Measurements from ENCODE around the gene KCNMA1. TPM values are rescaled to one million over a fixed set of nuclear protein-coding genes. Genes with fewer than 3 reads are reported as not detected.

KCNMA1 gene
- total RNA-seq, 1 donor from 2014 or later = 94.3 TPM

DNA sequence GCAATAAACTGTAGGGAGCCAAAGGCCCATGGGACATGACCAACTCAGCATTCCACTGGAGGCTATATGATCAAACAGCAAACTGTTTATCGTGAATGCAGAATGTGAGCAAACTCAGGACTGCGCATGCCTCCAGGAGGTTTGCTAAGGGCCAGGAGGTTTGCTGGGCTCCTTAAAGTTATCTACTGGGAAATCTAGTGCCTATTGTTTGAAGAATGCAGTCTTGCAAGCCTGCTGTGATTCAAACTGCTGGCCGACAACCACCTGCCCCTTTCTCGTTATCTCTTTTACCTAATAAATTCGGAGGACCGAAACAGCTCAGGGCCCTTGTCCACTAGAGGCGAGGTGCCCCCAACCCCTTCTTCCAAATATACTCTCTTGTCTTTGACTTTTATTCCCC, 404.1 kb downstream of the KCNMA1 start:
- no peak for DNase-seq (ENCODE audit: extremely low spot score in 2 of 2)
- TF ChIP-seq CTCF (IDR thresholded peaks at IDR 0.05) = no peak
- no peak for TF ChIP-seq POLR2A (IDR thresholded peaks at IDR 0.05)
- no peak for TF ChIP-seq POLR2AphosphoS5 (IDR thresholded peaks at IDR 0.05; ENCODE audit: insufficient read depth in 1 of 2, low read depth in 1 of 2)
- Histone ChIP-seq H3K9me3 (no peaks in the 10 kb centered on the region), H3K36me3 (no peaks in the 10 kb centered on the region), H3K27ac (no peak overlapping the region), H3K4me1 (no peaks in the 10 kb centered on the region), H3K4me3 (no peak overlapping the region), H3K27me3 (no peaks in the 10 kb centered on the region)
- intact Hi-C loops (cut with DNase I) = no loop called here

DNA sequence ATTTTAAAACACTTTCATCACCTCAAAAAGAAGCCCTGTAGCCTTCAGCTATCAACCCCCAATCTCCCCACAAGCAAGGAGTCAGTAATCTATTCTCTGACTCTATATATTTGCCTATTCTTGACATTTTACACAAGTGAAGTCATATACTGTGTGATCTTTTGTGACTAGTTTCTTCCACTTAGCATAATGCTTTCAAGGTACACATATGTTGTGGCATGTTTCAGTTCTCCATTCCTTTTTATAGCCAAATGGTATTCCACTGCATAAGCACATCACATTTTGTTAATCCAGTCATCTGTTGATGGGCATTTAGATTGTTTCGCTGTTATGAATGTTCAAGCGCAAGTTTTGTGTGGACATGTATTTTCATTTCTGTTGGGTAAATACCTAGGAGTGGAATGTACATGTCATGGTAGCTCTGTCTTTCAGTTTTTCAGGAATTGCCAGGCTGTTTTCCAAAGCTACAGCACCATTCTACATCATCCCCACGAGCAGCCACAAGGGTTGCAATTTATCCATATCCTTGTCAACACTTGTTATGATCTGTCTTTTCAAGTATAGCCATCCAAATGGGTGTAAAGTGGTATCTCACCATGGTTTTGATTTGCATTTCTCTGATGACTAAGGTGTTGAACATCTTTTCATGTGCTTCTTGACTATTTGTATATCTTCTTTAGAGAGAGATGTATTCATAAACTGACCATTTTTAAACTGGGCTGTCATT, 405.6 kb downstream of the KCNMA1 start:
- TF ChIP-seq CTCF (IDR thresholded peaks at IDR 0.05) = no peak
- TF ChIP-seq POLR2A (IDR thresholded peaks at IDR 0.05) = no peak
- no peak for TF ChIP-seq POLR2AphosphoS5 (IDR thresholded peaks at IDR 0.05; ENCODE audit: insufficient read depth in 1 of 2, low read depth in 1 of 2)
- H3K4me1 ChIP-seq = no peaks in the 10 kb centered on the region
- no peaks in the 10 kb centered on the region for H3K27me3 ChIP-seq
- no peak overlapping the region for H3K27ac ChIP-seq
- no peak overlapping the region for H3K4me3 ChIP-seq
- no peak for DNase-seq (ENCODE audit: extremely low spot score in 2 of 2)
- intact Hi-C loops (cut with DNase I) = no loop called here
- H3K36me3 ChIP-seq = no peaks in the 10 kb centered on the region
- H3K9me3 ChIP-seq = no peaks in the 10 kb centered on the region

GRCh38 chr10:77231375-77231774, 406.2 kb downstream of the KCNMA1 start:
- H3K27me3 ChIP-seq = no peaks in the 10 kb centered on the region
- H3K27ac ChIP-seq = no peak overlapping the region
- TF ChIP-seq POLR2A (IDR thresholded peaks at IDR 0.05) (no peak), CTCF (IDR thresholded peaks at IDR 0.05) (no peak), POLR2AphosphoS5 (IDR thresholded peaks at IDR 0.05; ENCODE audit: insufficient read depth in 1 of 2, low read depth in 1 of 2) (no peak)
- no peak overlapping the region for H3K4me3 ChIP-seq
- intact Hi-C loops (cut with DNase I) = no loop called here
- no peaks in the 10 kb centered on the region for H3K9me3 ChIP-seq
- no peak for DNase-seq (ENCODE audit: extremely low spot score in 2 of 2)
- H3K36me3 ChIP-seq = no peaks in the 10 kb centered on the region
- no peaks in the 10 kb centered on the region for H3K4me1 ChIP-seq

DNA sequence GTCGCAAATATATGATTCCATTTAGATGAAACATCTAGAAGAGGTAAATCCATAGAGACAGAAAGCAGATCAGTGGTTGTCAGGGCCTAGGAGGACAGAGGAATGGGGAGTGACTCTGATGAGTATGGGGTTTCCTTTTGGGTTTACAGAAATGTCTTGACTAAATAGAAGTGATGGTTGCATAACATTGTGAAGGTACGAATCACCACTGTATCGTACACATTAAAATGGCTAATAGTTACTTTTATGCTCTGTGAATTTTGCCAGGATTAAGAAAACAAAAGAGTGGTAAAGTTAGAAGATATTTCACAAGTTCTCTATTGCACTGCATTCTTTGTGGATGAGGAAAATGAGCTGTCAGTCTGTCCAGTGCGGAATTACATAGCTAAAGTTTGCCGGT, 407.4 kb downstream of the KCNMA1 start:
- H3K27ac ChIP-seq = no peak overlapping the region
- no peaks in the 10 kb centered on the region for H3K9me3 ChIP-seq
- intact Hi-C loops (cut with DNase I) = no loop called here
- TF ChIP-seq CTCF (IDR thresholded peaks at IDR 0.05) (no peak), POLR2A (IDR thresholded peaks at IDR 0.05) (no peak), POLR2AphosphoS5 (IDR thresholded peaks at IDR 0.05; ENCODE audit: insufficient read depth in 1 of 2, low read depth in 1 of 2) (no peak)
- no peaks in the 10 kb centered on the region for H3K36me3 ChIP-seq
- H3K27me3 ChIP-seq = no peaks in the 10 kb centered on the region
- no peak overlapping the region for H3K4me3 ChIP-seq
- DNase-seq (ENCODE audit: extremely low spot score in 2 of 2) = no peak
- no peaks in the 10 kb centered on the region for H3K4me1 ChIP-seq

DNA sequence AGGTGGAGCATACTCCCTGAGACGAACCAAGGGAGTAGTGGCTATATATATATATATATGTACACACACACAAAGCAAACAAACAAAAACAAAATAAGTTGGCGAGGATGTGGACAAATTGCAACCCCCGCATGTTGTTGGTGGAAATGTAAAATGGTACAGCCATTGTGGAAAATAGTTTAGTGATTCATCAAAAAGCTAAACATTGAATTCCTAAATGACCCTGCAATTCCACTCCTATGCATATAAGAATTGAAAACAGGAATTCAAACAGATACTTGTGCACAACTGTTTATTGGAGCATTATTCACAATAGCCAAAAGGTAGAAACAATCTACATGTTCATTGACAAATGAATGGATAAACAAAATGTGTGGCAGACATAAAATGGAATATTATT, 407.9 kb downstream of the KCNMA1 start:
- H3K9me3 ChIP-seq = no peaks in the 10 kb centered on the region
- H3K36me3 ChIP-seq = no peaks in the 10 kb centered on the region
- no peaks in the 10 kb centered on the region for H3K4me1 ChIP-seq
- no peak overlapping the region for H3K4me3 ChIP-seq
- no peak for DNase-seq (ENCODE audit: extremely low spot score in 2 of 2)
- TF ChIP-seq POLR2A (IDR thresholded peaks at IDR 0.05) (no peak), CTCF (IDR thresholded peaks at IDR 0.05) (no peak), POLR2AphosphoS5 (IDR thresholded peaks at IDR 0.05; ENCODE audit: insufficient read depth in 1 of 2, low read depth in 1 of 2) (no peak)
- no peaks in the 10 kb centered on the region for H3K27me3 ChIP-seq
- no peak overlapping the region for H3K27ac ChIP-seq
- intact Hi-C loops (cut with DNase I) = no loop called here

Data from vagina (tissue), 2 donors.